ENCODE results near the gene WDFY4. TPM values are rescaled to one million over a fixed set of nuclear protein-coding genes. Genes with fewer than 3 reads are reported as not detected.

The WDFY4 gene
- total and polyA plus RNA-seq, 2 donors (not counting 3 experiments of a cell fraction or from before 2014, with no cell fraction given), result 10.1 to 10.2 TPM

DNA sequence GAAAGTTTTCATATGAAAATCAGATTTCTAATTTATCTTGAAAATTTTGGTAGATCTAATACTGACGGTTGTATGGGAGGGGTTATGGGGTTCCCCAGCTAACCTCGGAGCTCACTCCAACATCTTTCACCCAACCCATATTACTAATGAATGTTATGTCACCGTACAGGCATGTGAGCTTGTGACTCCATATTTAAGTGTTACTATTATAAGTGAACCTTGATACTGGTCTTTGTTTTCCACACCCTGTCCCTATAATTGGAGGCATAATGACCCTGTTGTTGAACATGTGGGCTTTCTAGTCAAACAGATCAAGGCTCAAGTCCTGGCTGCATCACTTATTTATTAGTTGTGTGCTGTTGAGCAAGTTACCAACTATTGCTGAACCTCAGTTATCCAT, 27.2 kb downstream of the WDFY4 start:
- Histone ChIP-seq H4K20me1 (replicated peaks; ENCODE audit: control insufficient read depth, extremely low read depth, insufficient read depth, low read length) (no peaks in the 10 kb centered on the region), H3K9me1 (replicated peaks; ENCODE audit: control insufficient read depth, extremely low read depth, insufficient read depth, low read length) (no peaks in the 10 kb centered on the region), H3K36me3 (ENCODE audit: control insufficient read depth in 2 of 2, extremely low read depth in 1 of 2, insufficient read depth in 2 of 2, low read length in 2 of 2) (no peaks in the 10 kb centered on the region), H3K79me2 (ENCODE audit: control insufficient read depth, insufficient read depth, low read length) (no peaks in the 10 kb centered on the region), H3K4me1 (ENCODE audit: control insufficient read depth, extremely low read depth, insufficient read depth, low read length) (no peaks in the 10 kb centered on the region), H3K4me3 (replicated peaks in 1 of 3; ENCODE audit: insufficient read depth in 1 of 3, low read depth in 1 of 3, low read length in 3 of 3) (no peak overlapping the region), H3K4me2 (ENCODE audit: insufficient read depth, low read length) (no peak overlapping the region), H3K27me3 (ENCODE audit: control insufficient read depth in 2 of 2, insufficient read depth in 2 of 2, low read length in 2 of 2) (peaks cover 0 to 16% of the 10 kb centered on the region in 2 experiments), H3K9me3 (replicated peaks; ENCODE audit: control insufficient read depth, insufficient read depth, low read length) (no peaks in the 10 kb centered on the region), H3K27ac (ENCODE audit: insufficient read depth, low read depth, low read length) (no peak overlapping the region), H3K9ac (replicated peaks; ENCODE audit: extremely low read depth, insufficient read depth, low read length) (no peak overlapping the region), H2AFZ (ENCODE audit: low read depth, low read length) (no peak overlapping the region)
- intact Hi-C loops (cut with micrococcal nuclease) (no loop called here), dilution Hi-C loops (cut with MboI; ENCODE audit: extremely low pct_ligation_motif_present, low sequenced_read_pairs) (no loop called here)
- no peak for FAIRE-seq
- POLR2A ChIA-PET, result no interaction called here
- TF ChIP-seq GATA2 (IDR thresholded peaks at IDR 0.05; ENCODE audit: insufficient read depth, insufficient read length, low read depth, low read length) (no peak), POLR2AphosphoS5 (IDR thresholded peaks at IDR 0.05; ENCODE audit: insufficient read depth, low read depth, low read length) (no peak), EZH2 (IDR thresholded peaks at IDR 0.05; ENCODE audit: borderline replicate concordance, low read depth, low read length, severe bottlenecking) (no peak), MYC (IDR thresholded peaks at IDR 0.05; ENCODE audit: low read depth, low read length) (no peak), POLR2A (IDR thresholded peaks at IDR 0.05; ENCODE audit: low read depth, low read length) (no peak), JUN (IDR thresholded peaks at IDR 0.05; ENCODE audit: borderline replicate concordance, insufficient read depth, insufficient read length, low read depth) (no peak), FOS (IDR thresholded peaks at IDR 0.05; ENCODE audit: borderline replicate concordance, insufficient read depth, low read length) (no peak)
- TF ChIP-seq, protein P1, sequence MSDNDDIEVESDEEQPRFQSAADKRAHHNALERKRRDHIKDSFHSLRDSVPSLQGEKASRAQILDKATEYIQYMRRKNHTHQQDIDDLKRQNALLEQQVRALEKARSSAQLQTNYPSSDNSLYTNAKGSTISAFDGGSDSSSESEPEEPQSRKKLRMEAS (IDR thresholded peaks at IDR 0.05; ENCODE audit: insufficient read depth, insufficient read length), result no peak
- TF ChIP-seq, protein P2, sequence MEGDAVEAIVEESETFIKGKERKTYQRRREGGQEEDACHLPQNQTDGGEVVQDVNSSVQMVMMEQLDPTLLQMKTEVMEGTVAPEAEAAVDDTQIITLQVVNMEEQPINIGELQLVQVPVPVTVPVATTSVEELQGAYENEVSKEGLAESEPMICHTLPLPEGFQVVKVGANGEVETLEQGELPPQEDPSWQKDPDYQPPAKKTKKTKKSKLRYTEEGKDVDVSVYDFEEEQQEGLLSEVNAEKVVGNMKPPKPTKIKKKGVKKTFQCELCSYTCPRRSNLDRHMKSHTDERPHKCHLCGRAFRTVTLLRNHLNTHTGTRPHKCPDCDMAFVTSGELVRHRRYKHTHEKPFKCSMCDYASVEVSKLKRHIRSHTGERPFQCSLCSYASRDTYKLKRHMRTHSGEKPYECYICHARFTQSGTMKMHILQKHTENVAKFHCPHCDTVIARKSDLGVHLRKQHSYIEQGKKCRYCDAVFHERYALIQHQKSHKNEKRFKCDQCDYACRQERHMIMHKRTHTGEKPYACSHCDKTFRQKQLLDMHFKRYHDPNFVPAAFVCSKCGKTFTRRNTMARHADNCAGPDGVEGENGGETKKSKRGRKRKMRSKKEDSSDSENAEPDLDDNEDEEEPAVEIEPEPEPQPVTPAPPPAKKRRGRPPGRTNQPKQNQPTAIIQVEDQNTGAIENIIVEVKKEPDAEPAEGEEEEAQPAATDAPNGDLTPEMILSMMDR (IDR thresholded peaks at IDR 0.05; ENCODE audit: extremely low read depth in 1 of 2, insufficient read depth in 1 of 2, low read depth in 1 of 2, low read length in 2 of 2), result no peak
- no peak for DNase-seq (ENCODE audit: low read depth, low spot score)
- CTCF ChIA-PET, result no interaction called here
- no TSS peak for BruUV-seq (replicated peaks)
